HCT116 (cell line): ENCODE measurements around the gene SMIM14. TPM values are rescaled to one million over a fixed set of nuclear protein-coding genes. Genes with fewer than 3 reads are reported as not detected.
"Not testable (repeated sequence)": the region's sequence is repeated elsewhere in the genome, so short reads cannot be mapped to it uniquely, and the experiment has no call there.

Experiments used
- ATAC-seq: fragments of 200-7000 bp; cut with Tn5 transposase; 2 replicates; pipeline ENCODE4 v1.9.1; 2020; ENCODE audit warnings: mild to moderate bottlenecking, moderate library complexity
- BruUV-seq: library from RNA; stranded (reverse); fragments of 400-500 nt; replicated peaks from 2 replicates; lab custom pipeline; 2021; lab: Mats Ljungman, UMichigan
- CTCF ChIA-PET: fragments of 300-600 bp; sonication (Branson Sonifier 250); formaldehyde crosslinking; loops from one replicate; lab custom pipeline; 2021; ENCODE audit warnings: antibody characterized with exemption; lab: Charles Lee
- POLR2A ChIA-PET: fragments of 300-600, 350-600 bp; sonication (Branson Sonifier 250); formaldehyde crosslinking; loops from one replicate; lab custom pipeline; 2021; ENCODE audit warnings: antibody characterized with exemption; lab: Charles Lee
- RAD21 ChIA-PET, 2 experiments: fragments of 300-600 bp; sonication (Branson Sonifier 250); formaldehyde crosslinking; loops; one replicate each; lab custom pipeline; 2023; ENCODE audit warnings: low total read pairs in 2 of 2; ENCODE audit not compliant: uncharacterized antibody in 2 of 2, unreplicated experiment in 2 of 2, low non-redundant PET in 1 of 2; lab: Charles Lee
- DNase-seq: peaks from one replicate; pipeline ENCODE4 v3.0.0-alpha.2; 2010; ENCODE audit warnings: low read depth, low spot score
- H2AFZ ChIP-seq: fragments of 200-600 bp; shearing (Covaris generic), sonication (generic); 2 replicates; pipeline ENCODE4 v1.6.1; 2017; ENCODE audit warnings: low read depth, mixed run types, mixed read lengths, antibody characterized with exemption, low read length; ENCODE audit not compliant: poor library complexity, severe bottlenecking
- H3K27ac ChIP-seq: 2 replicates; pipeline ENCODE4 v1.5.1; 2012; ENCODE audit warnings: low read depth, low read length
- H3K27me3 ChIP-seq: fragments of 200-600 bp; sonication (generic); 2 replicates; pipeline ENCODE4 v1.6.1; 2016; ENCODE audit warnings: mixed run types, low read length, mixed read lengths; ENCODE audit not compliant: insufficient read depth
- H3K36me3 ChIP-seq, 2 experiments: fragments of 200-500 bp in 1 of 2; fragments of 200-600 bp in 1 of 2; sonication (Bioruptor generic) in 1 of 2; sonication (generic) in 1 of 2; 2 replicates each; pipeline versions ENCODE4 v1.5.1 to v1.6.1; 2014 to 2016; ENCODE audit warnings: low read length in 2 of 2, inconsistent platforms in 1 of 2, mixed read lengths in 1 of 2, mixed run types in 1 of 2; ENCODE audit not compliant: insufficient read depth in 2 of 2, control insufficient read depth in 1 of 2
- H3K4me1 ChIP-seq, 2 experiments: fragments of 200-600 bp in 1 of 2; sonication (generic) in 1 of 2; 2 replicates each; pipeline versions ENCODE4 v1.5.1 to v1.6.1; 2012 to 2017; ENCODE audit warnings: low read length in 2 of 2, inconsistent platforms in 1 of 2, mild to moderate bottlenecking in 1 of 2, mixed read lengths in 1 of 2, mixed run types in 1 of 2, moderate library complexity in 1 of 2; ENCODE audit not compliant: insufficient read depth in 2 of 2, control insufficient read depth in 1 of 2
- H3K4me2 ChIP-seq: fragments of 200-600 bp; sonication (generic); 2 replicates; pipeline ENCODE4 v1.6.1; 2017; ENCODE audit warnings: mixed run types, low read length, mixed read lengths
- H3K4me3 ChIP-seq, 2 experiments: fragments of 200-600 bp in 1 of 2; sonication (generic) in 1 of 2; replicated peaks in 1 of 2; 2 replicates each; pipeline ENCODE4 v1.5.1; 2011 to 2016; ENCODE audit warnings: low read length in 2 of 2, control low read depth in 1 of 2, low read depth in 1 of 2, mild to moderate bottlenecking in 1 of 2, mixed read lengths in 1 of 2, mixed run types in 1 of 2
- H3K79me2 ChIP-seq: fragments of 200-600 bp; sonication (generic); 2 replicates; pipeline ENCODE4 v1.6.1; 2017; ENCODE audit warnings: mild to moderate bottlenecking, mixed run types, low read length, moderate library complexity, mixed read lengths; ENCODE audit not compliant: insufficient read depth
- H3K9ac ChIP-seq: fragments of 200-600 bp; sonication (generic); 2 replicates; pipeline ENCODE4 v1.6.1; 2016; ENCODE audit warnings: low read length, mixed read lengths
- H3K9me2 ChIP-seq: fragments of 200-600 bp; sonication (generic), shearing (Covaris generic); 2 replicates; pipeline ENCODE4 v1.6.1; 2017; ENCODE audit warnings: mixed run types, mild to moderate bottlenecking, moderate library complexity; ENCODE audit not compliant: insufficient read depth
- H3K9me3 ChIP-seq, 2 experiments: fragments of 200-500 bp in 1 of 2; fragments of 200-600 bp in 1 of 2; sonication (Bioruptor generic) in 1 of 2; sonication (generic) in 1 of 2; 2 replicates each; pipeline ENCODE4 v1.6.1; 2014 to 2017; ENCODE audit warnings: low read length in 2 of 2, mixed read lengths in 2 of 2, inconsistent platforms in 1 of 2, low read depth in 1 of 2, mild to moderate bottlenecking in 1 of 2, mixed run types in 1 of 2, moderate library complexity in 1 of 2; ENCODE audit not compliant: control insufficient read depth in 1 of 2, insufficient read depth in 1 of 2
- H4K20me1 ChIP-seq: fragments of 200-600 bp; sonication (generic), shearing (Covaris generic); 2 replicates; pipeline ENCODE4 v1.6.1; 2017; ENCODE audit warnings: mixed run types, mild to moderate bottlenecking, moderate library complexity; ENCODE audit not compliant: insufficient read depth
- CEBPB ChIP-seq: IDR thresholded peaks from 2 replicates; pipeline ENCODE4 v1.6.1; 2012; ENCODE audit warnings: low read depth
- EZH2 ChIP-seq: fragments of 200-600 bp; sonication (generic); IDR thresholded peaks from 2 replicates; pipeline ENCODE4 v1.6.1; 2017; ENCODE audit warnings: antibody characterized with exemption, mixed run types
- JUND ChIP-seq: IDR thresholded peaks from 2 replicates; pipeline ENCODE4 v1.6.1; 2012
- SRF ChIP-seq: IDR thresholded peaks from 2 replicates; pipeline ENCODE4 v1.6.1; 2012; ENCODE audit warnings: low read depth
- TCF7L2 ChIP-seq: IDR thresholded peaks from 2 replicates; pipeline ENCODE4 v1.7.0; 2011; ENCODE audit warnings: borderline replicate concordance, inconsistent platforms; ENCODE audit not compliant: insufficient read depth, insufficient read length; ENCODE audit errors: extremely low read depth
- ZFX ChIP-seq: fragments of 450-650 bp; IDR thresholded peaks from 2 replicates; pipeline ENCODE4 v1.6.1; 2017
- intact Hi-C: fragments of 100-400 bp; cut with micrococcal nuclease; formaldehyde crosslinking; loops from 2 replicates; pipeline ENCODE4 v1.10.0; 2022
- total RNA-seq: library from RNA; stranded (reverse); gene quantifications from one replicate; pipeline ENCODE4 v1.2.1, GENCODE V29; 2021; ENCODE audit not compliant: unreplicated experiment
- TF ChIP-seq, protein P1 (sequence below): IDR thresholded peaks from 2 replicates; pipeline ENCODE4 v1.6.1; 2012

SMIM14 gene
- total RNA-seq, 1 experiment from 2014 or later = 21.6 TPM

DNA sequence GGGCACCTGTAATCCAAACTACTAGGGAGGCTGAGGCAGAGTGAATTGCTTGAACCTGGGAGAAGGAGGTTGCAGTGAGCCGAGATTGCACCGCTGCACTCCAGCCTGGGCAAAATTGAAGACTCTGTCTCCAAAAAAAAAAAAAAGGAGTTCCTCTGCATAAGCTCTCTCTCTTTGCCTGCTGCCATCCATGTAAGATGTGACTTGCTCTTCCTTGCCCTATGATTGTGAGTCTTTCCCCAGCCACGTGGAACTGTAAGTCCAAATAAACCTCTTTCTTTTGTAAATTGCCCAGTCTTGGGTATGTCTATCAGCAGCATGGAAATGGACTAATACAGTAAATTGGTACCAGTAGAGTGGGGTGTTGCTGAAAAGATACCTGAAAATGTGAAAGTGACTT is 106.4 kb downstream of the SMIM14 start:
- H3K9ac ChIP-seq, H3K79me2 ChIP-seq, H3K9me2 ChIP-seq, H3K4me2 ChIP-seq, CTCF ChIA-PET, H3K4me3 ChIP-seq, DNase-seq, H3K4me1 ChIP-seq, H3K36me3 ChIP-seq, BruUV-seq, POLR2A ChIA-PET, H2AFZ ChIP-seq, H4K20me1 ChIP-seq, RAD21 ChIA-PET, ATAC-seq, H3K27me3 ChIP-seq, H3K27ac ChIP-seq, H3K9me3 ChIP-seq, intact Hi-C loops: not testable (repeated sequence)

- ATAC-seq = no peak
- peaks cover 20% of the 10 kb centered on the region for H3K79me2 ChIP-seq
- POLR2A ChIA-PET = no interaction called here
- TF ChIP-seq, protein P1, sequence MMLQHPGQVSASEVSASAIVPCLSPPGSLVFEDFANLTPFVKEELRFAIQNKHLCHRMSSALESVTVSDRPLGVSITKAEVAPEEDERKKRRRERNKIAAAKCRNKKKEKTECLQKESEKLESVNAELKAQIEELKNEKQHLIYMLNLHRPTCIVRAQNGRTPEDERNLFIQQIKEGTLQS = no peak
- TF ChIP-seq ZFX (no peak), EZH2 (no peak), TCF7L2 (no peak), SRF (no peak), JUND (no peak), CEBPB (no peak)
- no peak for DNase-seq
- peaks cover 4 to 8% of the 10 kb centered on the region in 2 experiments; a peak in 2 of 4 replicates for H3K9me3 ChIP-seq
- no peak overlapping the region for H3K27ac ChIP-seq
- no peak overlapping the region for H3K4me2 ChIP-seq
- H3K4me3 ChIP-seq = no peak overlapping the region
- H2AFZ ChIP-seq = no peak overlapping the region
- H3K36me3 ChIP-seq = 0 out of 4 replicates have a peak, but pooled peaks cover 0 to 4% of the 10 kb centered on the region in 2 experiments
- intact Hi-C loops = no loop called here
- H3K27me3 ChIP-seq = no peaks in the 10 kb centered on the region
- no peaks in the 10 kb centered on the region for H4K20me1 ChIP-seq
- CTCF ChIA-PET = no interaction called here
- RAD21 ChIA-PET = no interaction called here
- no TSS peak for BruUV-seq
- H3K9me2 ChIP-seq = no peaks in the 10 kb centered on the region
- H3K9ac ChIP-seq = no peak overlapping the region
- peaks cover 7 to 17% of the 10 kb centered on the region in 2 experiments; a peak in 2 of 4 replicates for H3K4me1 ChIP-seq
Measured at GRCh38 chr4:39530682-39531081, 108.0 kb downstream of the SMIM14 start.
